Activated T-cell treated with anti-CD3 and anti-CD28 coated beads for 1 hour (primary cell): Measurements from ENCODE around the gene HSPB7.
"Not testable (repeated sequence)": the region's sequence is repeated elsewhere in the genome, so short reads cannot be mapped to it uniquely, and the experiment has no call there.

ENCODE experiments used
- DNase-seq: peaks from one replicate; pipeline ENCODE4 v3.0.0-alpha.2; 2020; ENCODE audit warnings: low read depth

Gene HSPB7

DNA sequence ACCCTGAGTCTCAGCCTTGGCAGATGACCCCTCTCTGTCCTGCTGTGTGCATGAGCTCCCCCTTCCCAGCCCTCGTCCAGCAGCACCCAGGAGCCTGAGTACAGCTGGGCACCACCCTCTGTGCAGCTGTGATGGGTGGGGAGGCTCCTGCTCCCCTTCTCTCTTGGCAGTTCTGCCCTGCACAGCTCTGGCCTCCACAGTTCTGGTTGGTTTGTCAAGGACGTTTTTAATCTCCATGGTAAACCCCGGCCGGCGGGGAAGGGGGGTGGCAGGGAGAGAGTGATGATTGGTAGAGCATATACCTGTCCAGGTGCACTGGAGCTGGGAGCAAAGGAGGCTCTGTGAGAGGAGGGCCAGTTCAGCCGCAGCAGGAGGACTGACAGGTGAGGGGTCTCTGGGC is 3.8 kb upstream of the HSPB7 start, which contains the start of gene CLCNKA:
Gene CLCNKA (plus strand): TSS at position 356 of the 400 bp plus-strand sequence. CDS start 584 bp downstream, outside the sequence.
- DNase-seq, result no peak

DNA sequence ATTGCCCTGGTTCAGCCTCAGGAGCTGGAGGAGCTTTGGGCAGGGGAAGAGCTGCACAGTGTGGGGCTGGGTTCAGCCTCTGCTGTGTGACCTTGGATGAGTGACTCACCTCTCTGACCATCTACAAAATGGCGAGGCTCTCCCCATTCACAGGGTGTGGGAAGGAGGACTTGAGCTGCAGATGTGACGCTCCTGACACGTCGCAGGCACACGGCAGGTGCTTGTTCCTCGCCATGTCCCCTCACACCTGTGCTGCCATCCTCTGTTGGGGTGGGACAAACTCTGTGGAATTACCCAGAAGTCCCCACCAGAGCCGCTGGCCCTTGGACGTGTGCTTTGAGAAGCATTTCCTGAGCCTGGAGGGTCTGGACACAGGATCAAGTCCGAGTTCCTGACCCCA is 3.0 kb upstream of the HSPB7 start:
- DNase-seq, result not testable (repeated sequence)

DNA sequence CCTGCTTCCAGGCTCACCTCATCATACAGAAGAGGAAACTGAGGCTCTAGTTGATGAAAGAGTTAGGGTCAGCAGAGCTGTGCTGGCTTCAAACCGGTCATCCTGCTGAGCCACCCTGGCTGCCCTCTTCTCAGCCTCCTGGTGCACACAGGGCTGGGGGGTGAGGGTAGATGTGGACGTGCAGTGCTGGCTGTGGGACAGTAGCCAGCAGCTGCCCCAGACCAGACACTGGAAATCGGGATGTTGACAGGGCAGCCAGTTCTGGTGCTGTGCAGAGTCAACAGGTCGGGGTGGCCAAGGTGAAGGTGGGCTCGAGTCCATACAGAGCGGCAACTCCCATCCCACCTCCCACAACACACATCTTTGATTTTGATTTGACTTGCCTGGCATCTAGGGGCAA is 2.5 kb upstream of the HSPB7 start:
- DNase-seq, result no peak

DNA sequence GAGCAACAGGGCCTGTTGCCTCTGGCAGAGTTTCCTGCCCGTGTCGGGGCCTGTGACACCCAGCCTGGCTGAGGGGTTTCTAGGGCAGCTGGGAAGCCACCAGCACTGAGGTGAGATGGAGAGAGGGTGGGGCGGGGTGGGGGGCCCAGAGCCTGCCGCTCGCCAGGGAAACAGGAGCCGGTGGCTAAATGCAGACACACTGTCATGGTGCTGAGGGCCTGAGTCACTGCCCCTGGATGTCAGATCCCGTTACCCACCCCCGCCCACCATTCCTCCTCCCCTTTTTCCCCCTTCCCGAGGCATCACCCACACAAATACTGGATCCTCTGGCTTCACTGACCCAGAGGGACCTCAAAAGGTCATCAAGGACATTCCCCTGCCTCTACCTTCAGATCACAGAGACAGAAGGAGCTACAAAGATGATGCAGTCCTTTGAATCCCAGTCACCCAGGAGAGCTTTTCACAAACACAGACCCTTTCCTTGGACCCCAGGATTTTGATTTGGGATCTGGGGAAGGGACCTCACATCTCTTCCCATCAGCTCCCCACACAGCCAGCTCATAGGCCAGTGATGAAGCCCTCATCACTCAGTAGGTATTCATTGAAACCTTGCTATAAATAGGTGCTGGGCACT is 1.9 kb upstream of the HSPB7 start:
- no peak for DNase-seq

DNA sequence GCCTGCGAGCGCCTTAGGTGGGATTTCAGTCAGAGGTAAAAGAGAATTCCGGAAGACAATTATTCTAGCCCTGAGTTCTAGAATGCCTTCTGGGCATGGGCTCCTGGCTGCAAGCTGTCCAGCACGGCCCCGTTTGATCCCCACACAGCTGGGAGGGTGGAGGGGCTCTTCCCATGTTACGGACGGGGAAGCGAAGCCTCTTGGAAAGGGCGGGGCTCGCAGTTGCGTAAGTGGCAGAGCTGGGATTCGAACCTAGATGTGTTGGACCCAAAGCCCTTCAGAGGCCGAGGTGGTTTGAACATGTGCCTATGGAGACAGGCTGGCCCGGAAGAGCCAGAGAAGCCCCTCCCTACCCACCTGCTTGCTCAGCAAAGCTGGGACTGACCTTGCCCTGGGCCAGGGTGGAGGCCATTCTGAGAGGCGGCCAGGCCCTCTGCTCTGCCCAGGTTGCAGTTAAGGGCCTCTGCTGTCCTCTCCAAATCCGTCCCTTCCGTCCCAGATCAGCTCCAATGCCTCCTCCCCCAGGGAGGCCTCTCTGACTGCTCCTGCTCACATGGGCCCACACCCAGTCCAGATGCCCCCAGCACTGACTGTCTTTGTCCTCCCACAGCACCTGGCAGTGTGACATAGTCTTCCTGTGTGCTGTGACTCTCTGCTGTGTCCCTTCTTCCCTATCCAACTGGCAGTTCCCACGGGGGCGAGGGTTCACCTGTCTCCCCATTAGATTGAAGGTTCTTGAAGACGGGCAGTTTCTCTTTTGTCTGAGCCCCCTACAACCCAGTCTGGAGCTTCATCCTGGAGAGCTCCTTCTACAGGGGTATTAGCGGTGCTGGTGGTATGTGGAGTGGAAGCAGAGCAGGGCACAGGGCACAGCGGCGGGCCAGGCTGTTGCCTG is 1.2 kb upstream of the HSPB7 start:
- DNase-seq, result no peak

DNA sequence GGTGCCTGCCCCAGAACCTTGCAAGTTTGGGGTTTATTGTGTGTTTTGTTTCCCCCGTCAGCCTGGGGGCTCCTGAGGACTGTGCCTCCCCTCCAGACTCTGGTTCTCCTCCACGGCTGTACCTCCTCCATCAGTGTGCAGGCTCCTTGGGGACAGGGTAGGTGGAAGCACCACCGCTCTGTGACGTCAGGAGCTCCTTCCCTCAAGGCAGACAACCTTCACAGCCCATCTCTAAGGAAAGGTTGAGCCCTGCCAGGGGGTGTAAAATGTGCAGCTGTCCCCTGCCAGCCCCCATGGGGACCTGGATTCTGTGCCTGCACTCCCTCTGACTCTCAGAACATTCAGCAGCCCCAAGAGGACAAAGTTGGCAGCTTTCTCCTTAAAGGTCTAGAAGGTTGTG is 465 bp upstream of the HSPB7 start:
- DNase-seq, result no peak

DNA sequence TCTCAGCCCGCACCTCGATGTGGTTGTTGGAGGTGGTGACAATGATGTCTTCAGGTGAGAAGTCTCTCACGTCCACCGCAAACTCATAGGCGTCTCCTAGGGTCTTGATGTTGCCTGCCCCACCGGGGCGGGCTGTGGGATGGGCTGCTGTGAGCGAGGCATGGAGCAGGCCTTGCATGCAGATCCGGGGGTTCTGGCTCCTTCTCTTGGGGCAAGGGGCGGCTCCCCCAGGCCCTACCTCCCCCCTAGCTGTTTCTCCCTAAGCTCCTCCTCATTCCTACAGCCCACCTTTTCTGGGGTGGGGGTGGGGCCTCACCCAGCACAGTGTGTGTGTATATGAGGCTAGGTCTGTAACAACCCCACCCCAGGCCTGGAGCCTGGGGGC is 775 bp downstream of the HSPB7 start:
- DNase-seq, result no peak

DNA sequence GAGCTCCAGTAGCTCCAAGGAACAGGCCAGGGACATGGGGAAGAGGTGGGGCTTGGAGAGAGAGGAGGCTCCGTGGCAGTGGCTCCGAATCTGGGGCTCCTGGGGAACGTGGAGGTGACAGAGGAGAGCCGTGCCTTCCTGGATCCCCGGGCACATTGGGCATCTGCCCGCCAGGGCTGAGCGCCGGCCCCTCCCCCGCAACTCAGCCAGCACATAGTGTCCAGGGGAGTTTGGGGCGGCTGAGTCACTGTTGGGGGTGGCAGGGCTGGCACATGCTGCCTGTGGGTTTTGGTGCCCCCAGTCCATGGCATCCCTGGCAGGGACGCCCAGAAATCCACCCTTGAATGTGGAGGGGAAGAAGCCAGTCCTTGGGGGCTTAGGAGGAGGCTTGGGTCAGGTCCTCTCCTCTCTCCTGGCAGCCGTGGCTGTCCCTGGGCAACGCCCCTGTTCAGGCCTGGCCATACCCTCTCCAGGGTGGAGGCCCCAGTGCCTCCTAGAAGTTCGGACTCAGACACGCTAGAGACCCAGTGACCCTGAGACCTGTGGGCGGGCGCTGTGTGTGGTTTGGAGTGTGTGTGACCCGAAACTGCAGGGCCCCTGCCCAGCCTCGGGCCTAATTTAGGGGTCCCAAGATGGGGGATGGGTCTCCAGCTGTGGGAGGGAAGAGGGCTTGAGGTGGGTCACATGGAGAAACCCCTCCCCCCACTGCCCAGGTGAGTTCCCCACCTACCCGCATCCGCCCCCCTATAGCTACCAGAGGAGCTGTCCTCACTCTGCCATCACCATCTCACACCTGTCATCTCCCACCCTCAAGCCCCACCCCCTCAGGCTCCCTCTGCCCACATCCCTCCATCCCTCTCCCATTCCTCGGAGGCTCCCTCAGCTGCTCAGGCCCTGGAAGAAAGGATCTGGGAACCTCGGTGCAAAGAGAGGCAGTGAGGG is 1.6 kb downstream of the HSPB7 start:
- DNase-seq, result no peak

DNA sequence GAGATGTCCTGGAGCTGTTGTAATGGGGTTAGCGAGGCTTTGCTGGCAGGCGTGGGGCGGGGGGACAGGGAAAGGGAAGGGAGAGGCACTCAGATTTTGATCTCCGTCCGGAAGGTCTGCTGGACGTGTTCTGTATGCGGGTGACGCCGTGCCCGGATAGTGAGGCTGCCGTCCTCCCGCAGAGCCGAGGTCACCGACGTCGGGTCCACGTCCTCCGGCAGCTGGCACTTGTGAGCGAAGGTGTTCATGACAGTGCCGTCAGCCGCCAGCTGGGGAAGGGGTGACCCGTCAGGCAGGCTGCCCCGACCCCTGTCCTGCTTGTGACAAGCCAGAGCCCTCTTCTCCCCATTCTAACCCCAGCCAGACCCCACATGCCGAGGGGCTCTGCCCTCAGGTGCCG is 2.4 kb downstream of the HSPB7 start:
- no peak for DNase-seq

DNA sequence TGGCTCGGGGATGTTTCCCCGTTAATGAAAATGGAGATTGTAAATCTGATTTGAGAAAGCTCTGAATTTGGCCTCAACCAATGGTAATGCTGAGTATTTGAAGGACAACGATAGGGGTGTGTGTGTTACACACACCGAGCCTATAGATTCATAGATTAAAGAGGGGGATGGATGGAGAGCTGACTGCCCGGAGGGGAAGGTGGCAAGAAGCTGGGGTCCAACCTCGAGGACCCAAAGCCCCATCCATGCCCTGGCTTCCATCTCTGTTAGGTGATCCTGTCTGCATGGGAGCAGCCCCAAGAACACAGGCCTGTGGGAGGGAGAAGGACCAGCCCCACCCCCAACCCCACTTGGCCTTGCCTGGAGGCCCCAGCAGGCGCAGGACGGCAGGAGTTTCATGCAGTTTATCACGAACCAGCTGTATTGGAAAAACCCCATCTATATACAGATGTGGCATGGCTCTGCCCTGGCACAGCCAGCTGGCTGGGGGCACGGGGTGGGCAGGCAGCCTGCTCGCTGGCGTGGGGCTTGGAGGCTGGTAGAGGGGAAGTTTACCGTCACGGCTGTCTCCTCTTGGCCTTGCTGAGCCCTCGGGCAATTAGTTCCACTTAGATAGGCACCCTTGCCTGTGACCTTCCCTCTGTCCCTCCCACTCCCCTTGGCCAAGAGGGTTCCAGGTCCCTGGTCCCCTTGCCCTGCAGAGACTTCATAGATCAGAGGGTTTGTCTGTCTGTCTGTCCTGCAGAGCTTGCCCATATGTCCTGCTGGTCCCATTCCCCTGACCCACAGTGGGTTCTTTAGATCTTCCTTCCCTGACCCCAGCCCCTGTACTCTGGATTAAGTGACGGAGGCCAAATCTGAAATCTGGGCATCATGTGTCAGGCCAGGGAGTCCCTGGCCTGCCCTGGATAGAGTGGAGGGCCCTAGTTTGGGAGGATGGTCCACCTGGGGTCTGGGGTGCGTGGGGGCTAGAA is 3.0 kb downstream of the HSPB7 start:
- no peak for DNase-seq

DNA sequence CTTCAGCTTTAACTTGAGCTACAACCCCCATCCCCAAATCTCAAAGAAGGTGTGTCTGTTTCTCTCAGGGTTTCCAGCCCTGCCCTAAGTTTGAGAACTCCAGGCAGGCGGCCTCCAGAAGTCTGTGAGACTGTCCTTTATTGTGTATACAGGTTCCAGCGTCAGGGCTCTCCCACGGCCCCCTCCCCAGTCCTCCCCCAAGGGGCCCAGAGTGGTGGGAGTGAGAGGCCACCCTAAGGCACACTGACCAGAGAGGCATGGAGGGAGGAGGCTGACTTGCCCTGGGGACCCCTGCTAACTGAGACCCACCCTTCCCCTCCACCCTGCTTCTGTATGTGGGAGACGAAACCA is 4.0 kb downstream of the HSPB7 start:
- no peak for DNase-seq

DNA sequence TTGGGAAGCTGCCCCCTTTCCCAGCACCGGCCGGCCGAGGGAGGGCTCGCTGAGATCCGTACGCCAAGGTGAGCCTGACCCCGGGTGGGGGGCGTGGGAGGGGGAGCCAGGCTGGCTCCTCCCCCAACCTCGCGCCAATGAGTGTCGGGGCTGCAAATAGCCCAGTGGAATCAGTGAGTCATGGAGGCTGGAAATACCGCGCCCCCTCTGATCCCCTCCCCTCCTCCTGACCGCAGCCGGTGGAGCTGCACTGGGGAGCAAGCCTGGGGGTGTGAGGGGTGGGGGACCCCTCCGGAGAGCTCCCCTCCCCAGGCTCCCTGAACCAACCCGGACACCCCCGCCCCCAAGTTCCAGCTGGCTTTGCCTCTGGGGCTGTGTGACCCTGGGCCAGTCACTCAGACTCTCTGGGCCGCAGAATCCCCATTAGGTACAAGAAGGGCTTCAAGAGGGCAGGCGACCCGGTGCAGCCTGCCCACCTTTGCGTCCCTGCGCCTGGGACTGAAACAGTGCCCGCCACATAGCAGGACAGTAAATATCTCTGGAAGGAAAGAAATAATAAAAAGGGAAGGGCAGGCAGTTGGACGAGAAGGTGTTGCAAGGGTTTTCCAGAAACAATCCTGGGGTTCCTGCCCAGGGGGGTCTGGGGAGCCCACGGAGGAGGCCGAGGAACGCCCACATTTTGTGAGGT is 4.5 kb downstream of the HSPB7 start:
- peak; percentile 34 for DNase-seq

DNA sequence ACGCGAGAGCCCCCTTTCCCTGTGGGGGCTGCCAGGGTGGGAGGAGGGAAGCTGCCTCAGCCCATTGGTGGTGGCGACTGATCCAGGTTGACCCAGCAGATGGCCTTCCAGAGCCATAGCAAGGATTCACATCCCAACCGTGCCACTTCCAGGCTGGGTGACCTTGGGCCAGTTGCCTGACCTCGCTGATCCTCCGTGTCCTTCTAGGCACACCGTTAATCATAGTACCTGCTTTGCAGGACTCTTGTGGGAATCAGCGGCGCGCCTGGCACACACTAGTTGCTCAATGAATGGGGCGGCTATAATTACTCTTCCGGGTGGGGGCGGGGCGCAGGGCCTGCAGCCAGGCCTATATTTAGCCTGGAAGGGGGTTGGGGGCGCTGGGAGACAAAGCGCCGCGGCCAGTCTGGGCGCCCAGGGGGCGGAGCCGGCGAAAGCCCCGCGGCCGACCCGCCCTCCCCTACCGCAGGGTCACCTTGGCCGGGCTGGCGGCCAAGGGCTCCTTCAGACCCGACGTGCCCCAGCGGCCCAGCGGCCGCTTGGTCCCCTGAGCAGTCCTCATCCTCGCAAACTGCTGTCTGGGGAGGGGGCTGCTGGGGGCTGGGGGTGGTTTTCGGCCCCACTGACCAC is 5.1 kb downstream of the HSPB7 start:
- DNase-seq, result peak; percentile 15

DNA sequence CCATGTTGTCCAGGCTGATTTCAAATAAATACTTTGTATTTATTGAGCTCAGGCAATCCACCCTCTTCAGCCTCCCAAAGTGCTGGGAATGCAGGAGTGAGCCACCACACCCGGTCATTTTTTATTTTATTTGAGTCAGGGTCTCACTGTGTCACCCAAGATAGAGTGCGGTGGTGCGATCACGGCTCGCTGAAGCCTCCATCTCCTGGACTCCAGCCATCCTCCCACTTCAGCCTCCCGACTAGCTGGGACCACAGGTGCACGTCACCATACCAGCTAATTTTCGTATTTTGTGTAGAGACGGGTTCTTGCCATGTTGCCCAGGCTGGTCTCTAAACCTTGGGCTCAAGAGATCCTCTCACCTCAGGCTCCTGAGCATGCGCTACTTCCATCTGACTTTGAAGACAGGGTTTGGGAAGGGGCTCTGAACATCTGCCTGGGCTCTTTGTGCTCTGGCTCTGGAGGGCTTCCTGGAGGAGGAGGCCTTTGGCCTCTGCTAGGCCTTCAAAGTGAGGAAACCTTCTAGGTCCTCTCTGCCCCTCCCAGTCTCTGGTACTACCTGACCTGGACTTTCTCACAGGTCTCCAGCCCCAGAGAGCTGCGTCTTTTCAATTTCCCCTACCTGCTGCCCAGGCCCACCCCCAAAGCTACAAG is 5.8 kb downstream of the HSPB7 start:
- no peak for DNase-seq

DNA sequence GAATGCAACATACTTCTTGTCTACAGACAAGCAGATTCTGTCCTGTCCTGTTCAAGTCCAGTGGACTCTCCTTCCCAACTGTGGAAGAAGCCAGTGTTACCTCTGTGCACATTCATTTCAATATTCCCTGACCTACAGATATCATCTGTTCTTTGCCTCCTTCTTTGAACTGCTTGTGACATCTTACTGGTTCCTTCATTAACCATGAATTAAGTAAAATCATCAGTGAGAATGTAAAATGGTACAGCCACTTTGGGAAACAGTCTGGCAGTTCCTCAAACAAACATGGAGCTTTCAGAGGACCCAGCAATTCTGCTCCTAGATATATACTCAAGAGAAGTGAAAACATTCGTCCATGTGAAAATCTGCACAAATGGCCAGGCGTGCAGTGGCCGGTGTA is 7.0 kb downstream of the HSPB7 start:
- DNase-seq, result no peak

DNA sequence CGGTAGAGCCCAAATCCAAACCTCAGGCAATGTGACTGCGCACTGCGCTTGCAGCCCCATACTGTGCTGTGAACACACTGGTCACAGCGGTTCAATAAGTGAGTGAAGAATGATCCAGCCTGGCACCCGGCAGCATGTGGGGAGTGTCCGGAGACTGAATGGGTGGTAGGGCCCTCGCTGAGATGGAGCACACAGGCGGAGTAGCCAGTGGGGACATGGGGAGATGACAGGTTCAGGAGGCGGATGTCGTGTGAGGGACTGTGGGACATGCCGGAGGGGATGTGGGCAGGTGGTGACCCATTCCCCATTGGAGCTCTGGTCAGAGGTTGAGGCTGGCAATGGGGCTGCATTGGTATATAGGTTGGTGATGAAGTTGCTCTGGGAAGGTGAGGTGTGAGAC is 8.2 kb downstream of the HSPB7 start:
- no peak for DNase-seq

DNA sequence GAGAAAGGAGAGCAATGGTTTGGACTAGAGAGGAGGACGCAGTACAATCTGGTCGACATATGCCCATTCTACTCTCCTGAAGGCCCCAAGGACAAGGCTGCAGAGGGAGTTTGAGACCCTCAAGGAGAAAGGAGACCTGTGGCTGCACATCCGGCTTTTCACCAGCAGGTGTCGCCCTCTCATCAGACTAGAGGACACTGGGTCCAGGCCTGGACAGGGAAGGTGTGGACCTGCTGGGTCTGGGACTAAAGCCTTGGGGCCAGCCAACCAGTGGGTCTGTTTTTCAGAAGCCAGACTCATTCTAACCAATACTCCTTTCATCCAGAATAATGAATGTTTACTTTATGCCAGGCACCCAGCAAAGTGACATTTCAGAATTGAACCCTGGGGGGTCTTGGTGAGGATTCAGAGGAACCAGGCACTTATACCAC is 8.8 kb downstream of the HSPB7 start:
- peak; percentile 65 for DNase-seq

DNA sequence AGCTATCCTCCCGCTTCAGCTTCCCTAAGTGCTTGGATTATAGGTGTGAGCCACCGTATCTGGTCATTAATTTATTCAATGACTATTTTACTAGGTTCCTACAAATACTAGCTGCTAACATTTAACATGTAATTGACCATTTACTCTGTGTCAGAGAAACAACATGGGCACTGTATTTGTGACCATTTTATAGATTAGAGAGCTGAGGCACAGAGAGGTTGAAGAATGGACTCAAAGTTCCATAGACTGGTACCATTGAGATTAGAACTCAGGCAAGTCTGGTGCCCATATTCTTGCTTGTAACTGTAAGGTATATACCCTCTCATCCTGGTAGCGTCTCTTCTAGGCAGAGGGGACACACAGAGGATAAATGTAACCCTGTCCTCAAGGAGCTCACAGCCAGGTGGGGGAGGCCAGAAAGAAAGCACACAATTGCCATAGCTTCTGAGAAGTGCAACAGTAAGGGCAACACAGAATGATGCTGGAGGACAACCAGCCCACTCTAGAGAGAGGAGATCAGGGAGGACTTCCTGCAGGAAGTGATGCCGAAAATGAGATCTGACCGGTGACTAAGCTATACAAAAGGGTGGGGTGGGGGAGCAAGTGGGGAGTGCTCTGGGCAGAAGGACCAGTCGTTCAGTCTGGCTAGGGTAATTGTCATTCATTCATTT is 10.0 kb downstream of the HSPB7 start:
- DNase-seq, result no peak
